HG02938 (cell line): ENCODE data around the gene PSMB7.

Experiments
- ATAC-seq: cut with Tn5 transposase; IDR thresholded peaks from one replicate; pipeline ENCODE4 v1.9.1; 2021; ENCODE audit warnings: mild to moderate bottlenecking, moderate library complexity; ENCODE audit not compliant: unreplicated experiment

Gene PSMB7

GRCh38 chr9:124358631-124359030 lies 56.6 kb downstream of the PSMB7 start:
- no peak for ATAC-seq

DNA sequence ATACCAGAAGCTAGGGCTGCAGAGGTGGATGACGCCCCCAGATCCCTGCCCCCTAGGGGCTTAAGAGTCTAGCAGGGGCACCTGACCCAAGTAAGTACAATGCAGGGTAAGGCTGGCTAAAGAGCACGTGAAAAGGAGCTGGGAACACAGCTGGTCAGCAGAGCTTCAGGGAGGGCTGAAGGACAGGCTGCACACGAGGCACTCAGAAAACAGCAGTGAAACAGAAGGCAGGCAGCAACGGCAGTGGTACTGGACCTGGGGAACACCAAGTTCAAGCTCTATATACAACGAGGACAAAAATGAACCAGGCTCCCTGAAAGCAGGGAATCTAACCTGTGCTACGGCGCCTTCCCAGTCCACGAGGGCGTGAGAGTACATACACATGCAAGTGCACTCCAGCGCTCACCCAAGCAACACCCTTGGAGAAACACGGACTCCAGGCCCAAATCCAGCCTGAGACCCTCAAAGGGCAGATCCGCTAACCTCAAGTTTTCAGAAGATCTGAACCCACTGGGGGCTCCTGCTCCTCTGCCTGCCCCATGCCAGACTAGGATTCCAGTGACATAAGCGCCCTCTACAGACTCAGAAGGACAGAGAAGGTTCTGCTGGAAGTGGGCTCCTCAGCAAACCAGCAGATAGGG lies 57.4 kb downstream of the PSMB7 start:
- no peak for ATAC-seq

DNA sequence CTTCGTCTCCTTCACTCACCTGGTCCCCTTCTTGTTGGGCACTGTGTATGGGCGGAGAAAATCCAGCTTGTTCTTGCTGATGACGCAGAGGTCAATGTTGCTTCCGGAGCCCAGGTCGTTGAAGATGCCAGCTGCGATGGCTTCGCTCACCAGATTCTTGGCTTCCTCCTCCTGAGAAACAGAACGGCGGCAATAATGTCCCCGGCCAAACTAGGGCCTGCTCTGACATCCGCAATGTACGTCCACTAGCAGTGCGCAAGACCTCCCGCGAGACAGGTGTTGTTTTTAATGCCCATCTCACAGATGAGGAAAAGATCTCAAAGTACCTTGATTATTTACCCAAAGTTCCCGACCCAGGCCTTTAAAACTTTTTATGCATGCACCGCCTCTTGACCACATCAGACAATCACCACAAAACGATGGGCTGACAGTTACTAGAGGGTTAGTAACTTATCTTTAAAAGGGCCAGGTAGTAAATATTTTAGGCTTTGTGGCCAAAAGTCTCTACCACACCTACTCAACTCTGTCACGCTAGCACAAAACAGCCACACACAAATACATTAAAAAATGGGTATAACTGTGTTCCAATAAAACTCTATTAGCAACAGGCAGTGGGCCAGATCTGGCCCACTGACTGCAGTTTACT lies 58.4 kb downstream of the PSMB7 start:
- no peak for ATAC-seq

DNA sequence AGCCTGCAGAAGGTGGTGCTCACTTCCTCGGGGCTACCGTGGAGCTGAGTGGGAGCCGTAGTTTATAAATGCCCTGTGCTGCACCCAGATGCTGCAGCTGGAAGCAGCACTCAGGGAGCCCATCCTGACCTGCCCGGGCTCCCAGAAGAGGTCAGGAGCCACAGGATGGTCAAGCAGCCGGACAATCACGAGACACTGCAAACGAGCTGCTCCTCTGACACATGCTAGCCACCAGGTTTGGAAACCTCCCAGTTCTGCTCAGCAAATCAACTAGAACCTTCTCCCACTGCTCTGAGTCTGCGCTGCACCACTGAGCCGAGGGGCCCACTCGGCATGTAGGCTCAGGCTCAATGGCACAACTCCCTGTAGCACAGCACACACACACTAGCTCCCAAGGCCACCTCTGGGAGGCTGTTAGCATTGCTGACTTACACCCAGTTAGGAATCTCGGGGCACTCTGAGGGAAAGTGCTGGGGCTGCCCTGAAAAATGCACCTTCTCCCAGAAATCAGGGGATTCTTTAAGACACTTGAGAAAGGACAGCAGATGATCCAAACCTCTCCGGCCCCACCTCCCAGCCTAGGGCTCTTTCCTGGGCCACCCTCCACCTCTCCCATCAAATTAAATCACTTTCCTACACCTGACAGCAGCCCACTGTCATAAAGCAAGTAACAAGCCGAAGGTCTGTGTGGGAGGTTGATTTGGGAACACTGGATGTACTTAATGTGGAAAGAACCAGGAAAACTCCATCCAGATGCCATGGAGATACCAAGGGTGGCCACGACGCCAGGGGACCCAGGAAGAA lies 59.1 kb downstream of the PSMB7 start:
- no peak for ATAC-seq

DNA sequence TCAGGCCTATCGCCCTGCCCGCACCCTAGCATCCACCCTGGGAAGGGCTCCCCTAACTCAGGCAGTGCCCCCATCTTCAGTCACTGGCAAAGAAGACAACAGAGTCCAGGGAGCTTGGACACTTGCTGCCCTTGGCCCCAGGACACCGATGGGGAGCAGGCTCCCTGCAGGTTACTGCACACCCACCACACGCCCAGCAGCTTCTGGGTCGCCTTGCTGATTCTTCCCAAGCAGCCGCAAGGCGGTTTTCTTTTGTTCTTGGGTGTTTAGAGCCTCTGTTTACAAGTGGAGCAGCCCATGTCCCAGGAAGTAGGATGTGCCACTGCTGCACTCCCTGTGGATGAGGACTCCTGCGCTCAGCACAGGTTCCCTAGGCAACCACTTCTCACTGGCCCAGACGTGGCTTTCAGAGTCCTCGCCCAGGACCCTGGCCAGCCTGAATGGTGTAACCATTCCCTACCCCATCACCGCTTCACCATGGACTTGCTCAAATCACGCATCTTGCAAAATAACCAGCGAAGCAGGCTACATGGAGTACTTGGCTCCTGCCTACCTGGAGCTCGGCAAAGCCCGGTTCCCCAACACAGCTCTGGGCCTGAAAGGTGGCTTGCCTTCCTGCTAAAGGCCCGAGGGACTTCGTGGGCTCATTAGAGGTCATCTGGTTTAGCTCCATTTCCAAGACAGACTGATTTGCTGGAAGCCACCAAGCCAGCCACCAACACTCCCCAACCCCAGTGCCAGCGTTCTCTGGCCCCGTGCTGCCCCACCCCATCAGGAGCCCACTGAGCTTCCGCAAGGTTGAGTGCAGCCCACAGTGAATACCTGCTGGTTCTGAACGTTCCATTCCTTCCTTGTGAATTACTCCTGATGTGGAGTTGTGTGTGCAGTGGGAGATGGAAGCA lies 60.0 kb downstream of the PSMB7 start:
- no peak for ATAC-seq

GRCh38 chr9:124354346-124355038 lies 60.8 kb downstream of the PSMB7 start:
- no peak for ATAC-seq

- no peak for ATAC-seq
Measured at GRCh38 chr9:124353811-124354274, 61.4 kb downstream of the PSMB7 start.

- ATAC-seq = no peak
Measured at GRCh38 chr9:124353166-124353768, 62.0 kb downstream of the PSMB7 start.

- no peak for ATAC-seq
Measured at GRCh38 chr9:124352616-124353015, 62.6 kb downstream of the PSMB7 start.

GRCh38 chr9:124351672-124352468 lies 63.4 kb downstream of the PSMB7 start:
- no peak for ATAC-seq

GRCh38 chr9:124350494-124351263 lies 64.6 kb downstream of the PSMB7 start:
- ATAC-seq = no peak

GRCh38 chr9:124349675-124350493 lies 65.4 kb downstream of the PSMB7 start:
- ATAC-seq = no peak

- ATAC-seq = no peak
Measured at GRCh38 chr9:124349267-124349666, 66.0 kb downstream of the PSMB7 start.

- no peak for ATAC-seq
Measured at GRCh38 chr9:124348831-124349230, 66.4 kb downstream of the PSMB7 start.

DNA sequence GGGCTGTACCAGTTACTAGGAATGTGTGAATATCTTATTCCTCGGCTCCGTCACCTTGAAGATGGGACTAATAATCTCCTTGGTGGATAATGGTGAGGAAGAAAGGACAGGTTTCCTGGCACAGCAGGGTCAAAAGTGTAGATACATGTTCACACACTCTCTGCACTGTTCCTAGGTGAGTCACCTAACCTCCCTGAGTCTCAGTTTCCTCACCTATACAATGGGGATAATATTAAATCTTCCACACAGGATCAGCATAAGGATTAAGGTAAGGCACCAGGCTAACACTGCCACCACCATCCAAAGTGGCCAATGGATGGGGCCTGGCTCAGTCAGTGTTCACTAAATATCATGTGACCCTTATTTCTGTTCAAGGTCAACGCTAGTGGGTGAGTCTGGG lies 66.9 kb downstream of the PSMB7 start:
- no peak for ATAC-seq

DNA sequence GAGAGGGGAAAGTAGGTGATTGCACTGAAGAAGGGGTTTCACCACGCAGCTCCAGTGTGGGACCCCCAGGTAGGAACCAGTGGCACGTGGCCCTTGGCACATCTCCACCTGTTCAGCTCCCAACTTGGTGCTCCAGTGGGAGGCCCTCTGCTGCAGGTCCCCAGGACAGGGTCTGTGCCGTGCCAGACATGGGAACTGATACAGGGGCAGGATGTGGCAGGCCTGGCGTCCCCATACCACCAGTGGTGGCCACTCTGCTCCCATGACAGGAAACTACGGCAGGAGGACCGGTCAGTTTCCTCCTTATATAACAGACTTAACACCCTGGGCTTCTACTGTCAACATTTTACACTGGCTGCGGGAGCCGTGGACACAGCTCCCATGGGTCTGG lies 67.3 kb downstream of the PSMB7 start:
- ATAC-seq = no peak

- no peak for ATAC-seq
Measured at GRCh38 chr9:124347206-124347967, 67.9 kb downstream of the PSMB7 start.
